ENCODE measurements around the gene DEDD2. TPM values are rescaled to one million over a fixed set of nuclear protein-coding genes. Genes with fewer than 3 reads are reported as not detected.

DEDD2 gene
- total RNA-seq, 1 donor from 2014 or later = 47.7 TPM

- intact Hi-C loops (cut with micrococcal nuclease) = loop anchor here (1.0 to 2.0 kb wide), 2 partner anchors 41 to 43 kb away; partner anchors contain the start of gene DEDD2
Observed at GRCh38 chr19:42175952-42176648, 41.4 kb downstream of the DEDD2 start.

DNA sequence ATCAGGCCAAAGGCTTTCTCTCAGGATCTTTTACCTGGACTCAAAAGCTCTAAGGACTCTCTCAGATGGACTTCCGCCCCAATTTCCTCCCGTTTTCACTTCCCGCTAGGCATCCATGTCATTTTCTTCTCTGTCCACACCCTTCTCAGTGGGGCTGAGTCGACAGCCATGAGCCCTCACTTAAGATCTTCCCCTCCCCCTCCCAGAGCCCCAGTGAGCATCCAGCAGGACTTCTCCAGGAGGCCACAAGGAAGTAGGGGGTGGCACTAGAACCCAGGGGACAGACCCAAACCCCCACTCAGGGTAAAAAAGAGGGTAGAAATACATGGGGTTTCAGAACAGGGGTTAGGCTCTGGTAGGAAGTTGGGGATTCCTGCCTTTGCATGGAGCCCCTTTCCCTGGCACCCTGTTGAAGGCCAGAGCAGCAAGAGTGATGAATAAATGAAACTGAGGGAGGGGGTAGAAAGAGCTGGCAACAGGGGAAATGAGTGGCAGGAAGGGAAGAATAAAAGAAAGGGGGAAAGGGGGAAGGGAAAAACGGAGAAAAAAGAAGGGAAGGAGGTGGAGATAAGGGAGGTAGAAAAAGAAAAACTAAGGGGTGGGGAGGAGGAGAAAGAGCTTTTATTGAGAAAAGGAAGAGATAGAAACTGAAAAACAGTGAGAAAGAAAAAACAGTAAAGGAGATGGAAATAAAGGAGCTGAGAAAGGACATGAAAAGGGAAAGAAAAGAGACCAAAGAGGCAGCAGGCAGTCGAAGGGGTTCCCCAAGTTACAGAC lies 42.3 kb downstream of the DEDD2 start:
- intact Hi-C loops (cut with micrococcal nuclease) = no loop called here

- intact Hi-C loops (cut with micrococcal nuclease) = no loop called here
Observed at GRCh38 chr19:42174188-42174587, 43.3 kb downstream of the DEDD2 start.

- intact Hi-C loops (cut with micrococcal nuclease) = no loop called here
Observed at GRCh38 chr19:42173695-42174094, 43.8 kb downstream of the DEDD2 start.

GRCh38 chr19:42172261-42172660 lies 45.2 kb downstream of the DEDD2 start:
- intact Hi-C loops (cut with micrococcal nuclease) = no loop called here

DNA sequence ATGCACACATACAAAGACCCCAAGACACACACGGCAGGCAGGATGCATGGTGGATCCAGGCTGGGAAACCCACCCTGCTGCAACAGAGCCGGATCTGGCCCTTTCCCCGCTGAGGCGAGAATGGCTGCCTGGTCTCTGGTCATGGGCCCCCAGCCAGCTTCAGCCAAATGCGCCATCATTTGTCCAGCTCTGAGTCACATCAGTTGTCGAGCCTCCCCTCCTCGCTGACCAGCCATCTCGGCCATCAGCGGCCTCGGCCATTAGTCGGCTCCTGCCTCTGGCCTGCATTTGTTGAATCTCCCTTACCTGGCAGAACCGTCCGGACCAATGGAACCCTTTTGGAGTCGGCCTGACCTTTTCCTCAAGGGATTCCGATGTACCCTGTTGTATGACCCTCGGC lies 46.8 kb downstream of the DEDD2 start:
- intact Hi-C loops (cut with micrococcal nuclease) = no loop called here

GRCh38 chr19:42169486-42170413 lies 47.7 kb downstream of the DEDD2 start:
- intact Hi-C loops (cut with micrococcal nuclease) = no loop called here

DNA sequence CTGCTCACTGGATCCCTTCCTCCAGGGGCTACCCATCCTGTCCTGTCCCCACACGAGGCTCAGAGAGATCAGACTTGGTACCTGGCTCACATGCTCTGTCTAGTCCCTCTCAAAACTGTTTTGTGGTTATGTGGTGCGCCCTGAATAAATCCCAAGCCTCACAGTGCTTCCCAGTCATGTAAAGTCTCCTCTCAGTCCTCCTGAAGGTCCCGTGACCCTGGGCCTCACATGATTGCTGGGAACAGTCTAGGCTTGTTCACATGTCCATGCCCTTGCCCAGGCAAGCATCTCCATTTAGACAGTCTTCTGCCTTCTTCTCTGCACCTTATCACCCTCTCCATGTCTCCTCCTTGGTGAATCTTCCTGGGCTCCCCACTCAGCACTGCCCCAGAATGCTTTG lies 49.3 kb downstream of the DEDD2 start:
- intact Hi-C loops (cut with micrococcal nuclease) = no loop called here

DNA sequence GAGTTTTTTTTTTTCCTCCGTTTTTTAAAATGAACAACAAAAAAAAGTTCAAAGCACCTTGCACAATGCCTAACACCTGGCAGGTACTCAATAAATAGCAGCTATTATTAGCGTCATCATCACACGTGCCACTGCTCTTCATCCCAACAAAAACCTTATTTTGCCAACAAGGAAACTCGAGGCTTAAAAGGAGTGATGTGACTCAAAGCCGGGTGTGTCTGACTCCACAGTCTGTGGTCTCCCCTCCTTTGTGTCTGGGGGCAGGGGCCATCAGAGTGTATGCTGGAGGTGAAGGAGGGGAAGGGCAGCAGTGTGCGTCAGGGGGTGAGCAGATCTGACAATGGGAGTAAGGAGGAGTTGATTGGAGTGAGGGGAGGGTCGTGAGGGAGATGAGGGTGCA lies 51.2 kb downstream of the DEDD2 start:
- intact Hi-C loops (cut with micrococcal nuclease) = no loop called here

- intact Hi-C loops (cut with micrococcal nuclease) = no loop called here
Observed at GRCh38 chr19:42165146-42165545, 52.3 kb downstream of the DEDD2 start.

DNA sequence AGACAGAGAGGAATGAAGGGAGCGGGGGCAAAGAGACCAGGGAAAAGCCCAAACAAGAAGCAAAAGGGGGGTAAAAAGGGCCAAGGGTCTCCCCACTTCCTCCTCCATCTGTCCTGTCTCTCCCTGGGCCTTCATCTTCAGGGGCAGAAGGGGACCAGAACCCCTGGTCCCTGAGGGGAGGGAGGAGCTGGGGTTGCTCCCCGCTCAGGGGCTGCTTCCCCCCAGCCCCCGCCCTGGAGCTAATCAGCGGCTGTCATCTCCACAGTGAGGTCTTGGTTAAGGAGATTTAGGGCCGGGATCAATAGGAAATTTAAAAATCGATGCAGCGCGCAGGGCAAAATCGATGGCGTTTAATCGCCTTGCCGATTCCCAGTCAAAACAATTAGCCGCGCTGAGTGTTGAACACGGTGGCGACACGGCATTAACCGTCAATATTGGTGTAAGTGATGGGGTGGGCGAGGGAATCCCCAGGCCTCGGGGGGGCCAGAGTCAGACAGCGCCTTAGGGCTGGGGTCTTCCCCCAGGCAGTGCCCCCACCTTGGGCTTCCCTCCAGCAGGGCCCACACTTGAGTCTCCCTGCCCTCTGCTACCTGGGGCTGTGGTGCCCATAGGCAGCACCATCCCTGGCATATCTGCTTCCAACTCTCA lies 55.7 kb downstream of the DEDD2 start:
- intact Hi-C loops (cut with micrococcal nuclease) = no loop called here

GRCh38 chr19:42159942-42160341 lies 57.5 kb downstream of the DEDD2 start:
- intact Hi-C loops (cut with micrococcal nuclease) = no loop called here

- intact Hi-C loops (cut with micrococcal nuclease) = no loop called here
Observed at GRCh38 chr19:42158926-42159325, 58.6 kb downstream of the DEDD2 start.

GRCh38 chr19:42156571-42156970 lies 60.9 kb downstream of the DEDD2 start:
- intact Hi-C loops (cut with micrococcal nuclease) = no loop called here

DNA sequence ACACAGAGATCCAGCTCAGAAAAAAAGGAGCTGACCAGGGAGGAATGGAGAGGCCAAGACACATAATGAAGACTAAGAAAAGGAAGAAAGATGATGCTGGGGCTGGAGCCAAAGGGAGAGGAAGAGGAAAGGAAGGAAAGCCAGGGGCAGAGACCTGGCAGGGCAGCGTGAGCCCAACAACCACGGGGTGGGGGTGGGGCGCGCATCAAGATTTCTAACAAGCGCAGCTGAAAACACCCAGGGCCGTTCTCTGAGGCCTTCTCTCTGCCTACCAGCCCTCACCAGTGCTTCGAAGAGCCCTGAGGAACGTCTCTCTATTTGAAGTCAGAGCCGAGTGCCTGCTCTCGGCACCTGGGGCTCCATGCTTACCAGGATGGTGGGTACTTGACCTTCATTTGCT lies 61.7 kb downstream of the DEDD2 start:
- intact Hi-C loops (cut with micrococcal nuclease) = no loop called here

DNA sequence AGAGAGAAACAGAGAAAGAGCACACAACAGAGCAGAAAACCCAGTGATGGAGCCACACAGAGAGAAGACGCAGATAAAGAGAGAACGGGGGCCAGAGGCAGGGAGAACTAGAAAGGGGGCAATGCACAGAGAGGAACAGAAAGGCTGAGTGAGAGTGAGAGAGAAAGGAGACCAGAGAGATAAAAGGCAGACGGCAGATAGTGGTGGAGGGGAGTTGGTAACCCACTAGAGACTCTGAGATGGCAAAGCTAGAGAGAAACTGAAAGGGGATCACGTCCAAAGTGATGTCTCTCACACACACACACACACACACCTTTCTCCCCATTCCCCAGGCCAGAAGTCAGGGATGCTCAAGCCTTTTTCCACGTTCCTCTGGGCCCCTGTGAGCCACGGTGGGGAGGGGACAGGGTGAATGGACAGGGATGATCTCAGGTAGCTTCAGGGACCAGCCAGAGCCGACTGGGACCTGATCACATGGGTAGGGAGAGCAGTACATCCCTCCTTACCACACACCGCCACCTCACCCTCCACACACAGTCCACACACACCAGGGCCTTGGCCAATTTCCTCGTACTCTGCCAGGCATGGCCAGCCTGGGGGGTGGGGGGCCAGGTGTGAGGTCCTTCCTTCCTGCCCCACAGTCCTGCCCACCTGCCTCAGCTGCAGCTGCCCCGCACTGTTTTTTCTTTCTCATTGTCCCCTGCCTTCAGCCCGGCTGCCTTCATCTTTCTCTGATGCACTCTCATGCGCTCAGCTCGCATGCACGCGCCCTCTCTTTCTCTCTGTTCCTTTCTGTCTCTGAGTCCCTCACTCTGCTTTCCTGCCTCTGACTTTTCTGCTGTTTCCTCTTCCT lies 62.8 kb downstream of the DEDD2 start:
- intact Hi-C loops (cut with micrococcal nuclease) = no loop called here

- intact Hi-C loops (cut with micrococcal nuclease) = no loop called here
Observed at GRCh38 chr19:42153672-42154433, 63.6 kb downstream of the DEDD2 start.

DNA sequence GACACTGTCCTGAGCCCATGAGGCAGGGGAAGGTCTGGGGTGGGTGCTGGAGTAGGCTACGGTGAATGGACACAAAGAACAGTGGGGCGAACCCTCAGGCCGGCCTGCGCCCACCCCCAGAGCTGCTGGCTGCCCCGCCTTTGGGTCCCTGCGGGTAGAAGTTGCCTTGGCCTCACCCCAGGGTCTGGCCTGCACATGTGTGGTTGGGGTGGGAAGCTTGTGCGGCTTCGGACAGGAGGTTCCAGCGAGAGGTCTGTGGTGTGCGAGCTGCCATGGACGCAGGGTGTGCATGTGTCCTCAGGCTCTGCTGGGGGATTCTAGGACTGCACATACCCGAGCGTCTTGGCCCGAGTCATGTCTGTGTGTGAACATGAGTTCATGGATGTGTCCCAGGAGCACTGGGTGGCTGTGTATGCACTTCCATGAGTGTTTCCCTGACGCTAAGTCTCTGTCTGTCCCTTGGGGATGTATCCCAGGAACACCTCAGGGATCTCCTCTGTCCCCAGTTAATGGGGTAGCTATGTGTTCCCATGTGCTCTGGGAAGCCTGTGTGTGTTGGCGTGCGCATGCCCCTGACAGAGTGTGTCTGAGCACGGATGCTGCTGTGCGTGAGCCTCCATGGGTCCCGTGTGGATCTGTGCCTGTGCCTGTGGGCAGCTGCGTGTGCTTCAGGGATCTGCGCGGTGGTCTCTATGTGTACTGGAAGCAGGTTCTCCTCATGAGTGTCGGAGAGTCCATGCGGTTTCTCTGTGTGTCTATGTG lies 64.4 kb downstream of the DEDD2 start:
- intact Hi-C loops (cut with micrococcal nuclease) = no loop called here

All from T-helper 1 cell treated with Interleukin-12 subunit alpha and Interleukin-12 subunit beta and Interleukin-4 antibody, amounts not matched to agents 30 ng/mL and 1 ng/mL, for 36 hours (primary cell).